GM12875 (cell line): ENCODE measurements around the gene ATP13A3.
"Not testable (repeated sequence)": the region's sequence is repeated elsewhere in the genome, so short reads cannot be mapped to it uniquely, and the experiment has no call there.

Experiments
- H3K4me3 ChIP-seq: one replicate; pipeline ENCODE4 v1.5.1; 2011; ENCODE audit warnings: low read depth, low read length, control low read depth
- TF ChIP-seq, protein P1 (sequence below): IDR thresholded peaks from 2 replicates; pipeline ENCODE4 v1.5.1; 2011; ENCODE audit warnings: low read depth, mild to moderate bottlenecking, control low read depth, inconsistent platforms, low read length, moderate library complexity, borderline replicate concordance; ENCODE audit not compliant: insufficient read depth

Gene ATP13A3

GRCh38 chr3:194521510-194522260 is 34.9 kb upstream of the ATP13A3 start:
- TF ChIP-seq, protein P1, sequence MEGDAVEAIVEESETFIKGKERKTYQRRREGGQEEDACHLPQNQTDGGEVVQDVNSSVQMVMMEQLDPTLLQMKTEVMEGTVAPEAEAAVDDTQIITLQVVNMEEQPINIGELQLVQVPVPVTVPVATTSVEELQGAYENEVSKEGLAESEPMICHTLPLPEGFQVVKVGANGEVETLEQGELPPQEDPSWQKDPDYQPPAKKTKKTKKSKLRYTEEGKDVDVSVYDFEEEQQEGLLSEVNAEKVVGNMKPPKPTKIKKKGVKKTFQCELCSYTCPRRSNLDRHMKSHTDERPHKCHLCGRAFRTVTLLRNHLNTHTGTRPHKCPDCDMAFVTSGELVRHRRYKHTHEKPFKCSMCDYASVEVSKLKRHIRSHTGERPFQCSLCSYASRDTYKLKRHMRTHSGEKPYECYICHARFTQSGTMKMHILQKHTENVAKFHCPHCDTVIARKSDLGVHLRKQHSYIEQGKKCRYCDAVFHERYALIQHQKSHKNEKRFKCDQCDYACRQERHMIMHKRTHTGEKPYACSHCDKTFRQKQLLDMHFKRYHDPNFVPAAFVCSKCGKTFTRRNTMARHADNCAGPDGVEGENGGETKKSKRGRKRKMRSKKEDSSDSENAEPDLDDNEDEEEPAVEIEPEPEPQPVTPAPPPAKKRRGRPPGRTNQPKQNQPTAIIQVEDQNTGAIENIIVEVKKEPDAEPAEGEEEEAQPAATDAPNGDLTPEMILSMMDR, result no peak
- no peak overlapping the region for H3K4me3 ChIP-seq

DNA sequence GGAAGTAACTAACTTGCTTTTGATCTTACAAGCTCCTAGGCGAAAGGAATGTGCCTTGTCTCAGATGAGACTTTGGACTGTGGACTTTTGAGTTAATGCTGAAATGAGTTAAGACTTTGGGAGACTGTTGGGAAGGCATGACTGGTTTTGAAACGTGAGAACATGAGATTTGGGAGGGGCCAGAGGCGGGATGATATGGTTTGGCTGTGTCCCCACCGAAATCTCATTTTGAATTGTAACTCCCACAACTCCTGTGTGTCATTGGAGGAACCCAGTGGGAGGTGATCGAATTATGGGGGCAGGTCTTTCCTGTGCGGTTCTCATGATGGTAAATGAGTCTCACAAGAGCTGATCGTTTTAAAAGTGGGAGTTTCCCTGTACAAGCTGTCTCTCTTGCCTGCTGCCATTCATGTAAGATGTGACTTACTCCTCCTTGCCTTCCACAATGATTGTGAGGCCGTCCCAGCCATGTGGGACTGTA is 33.9 kb upstream of the ATP13A3 start:
- not testable (repeated sequence) for H3K4me3 ChIP-seq

- H3K4me3 ChIP-seq, result not testable (repeated sequence)
Measured at GRCh38 chr3:194520201-194520600, 33.4 kb upstream of the ATP13A3 start.

- TF ChIP-seq, protein P1, result no peak
- H3K4me3 ChIP-seq, result no peak overlapping the region
Measured at GRCh38 chr3:194518652-194519051, 31.9 kb upstream of the ATP13A3 start.

DNA sequence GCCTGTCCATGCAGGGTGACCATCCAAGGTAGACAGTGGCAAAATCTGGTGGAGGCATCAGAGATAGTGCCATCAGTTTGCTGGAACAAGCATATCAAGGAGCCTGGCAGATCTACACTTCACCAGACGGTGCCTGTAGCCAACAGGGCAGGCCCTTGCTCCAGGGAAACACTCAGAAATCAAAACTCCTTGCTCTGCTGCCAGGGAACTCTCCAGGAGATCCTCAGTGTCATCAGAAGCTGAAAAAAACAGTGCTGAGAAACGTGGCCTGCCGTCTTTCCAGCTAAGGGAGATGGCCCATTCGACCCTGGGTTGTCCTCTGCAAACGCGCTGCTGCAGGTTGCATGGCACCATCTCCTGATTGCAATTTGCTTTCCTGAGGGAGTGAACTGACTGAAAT is 30.5 kb upstream of the ATP13A3 start:
- TF ChIP-seq, protein P1, result no peak
- no peak overlapping the region for H3K4me3 ChIP-seq

DNA sequence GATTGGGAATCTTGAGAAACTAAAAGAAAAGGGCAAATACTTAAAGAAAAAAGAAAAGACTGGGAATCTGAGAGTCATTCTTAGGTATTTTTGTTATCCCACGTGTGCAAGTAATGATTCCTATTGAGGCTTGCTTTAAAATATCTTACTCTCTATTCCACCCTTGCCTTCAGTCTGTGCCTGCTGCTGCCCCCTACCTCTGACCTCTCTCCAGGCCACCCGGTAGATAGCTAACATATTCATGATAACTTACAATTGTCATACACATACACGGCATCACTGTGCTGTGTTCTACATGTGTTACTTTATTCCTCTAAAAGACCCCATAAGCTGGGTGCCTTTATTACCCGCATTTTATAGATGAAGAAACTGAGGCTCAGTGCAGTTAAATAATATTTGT is 27.8 kb upstream of the ATP13A3 start:
- TF ChIP-seq, protein P1, result no peak
- no peak overlapping the region for H3K4me3 ChIP-seq

- TF ChIP-seq, protein P1, result no peak
- H3K4me3 ChIP-seq, result no peak overlapping the region
Measured at GRCh38 chr3:194512895-194513601, 26.2 kb upstream of the ATP13A3 start.
